Measurements from ENCODE around the gene DEFB118.

- TF ChIP-seq CTCF (IDR thresholded peaks at IDR 0.05): no peak
- no peak for TF ChIP-seq POLR2A (IDR thresholded peaks at IDR 0.05)
- no peak for TF ChIP-seq EP300 (IDR thresholded peaks at IDR 0.05)
These were observed 37.7 kb downstream of the DEFB118 start, which contains the start of gene DEFB121 for GRCh38 chr20:31406115-31406514.
